Panc1 (cell line): ENCODE results near the gene CHCHD1. TPM values are rescaled to one million over a fixed set of nuclear protein-coding genes. Genes with fewer than 3 reads are reported as not detected.

Experiments
- ATAC-seq: fragments of 200-7000 bp; cut with Tn5 transposase; 2 replicates; pipeline ENCODE4 v1.9.1; 2020; ENCODE audit warnings: mild to moderate bottlenecking, moderate library complexity
- BruUV-seq: library from RNA; stranded (reverse); fragments of 400-500 nt; replicated peaks from 2 replicates; lab custom pipeline; 2021; lab: Mats Ljungman, UMichigan
- CTCF ChIA-PET: fragments of 300-600 bp; sonication (Branson Sonifier 250); formaldehyde crosslinking; loops from one replicate; lab custom pipeline; 2022; ENCODE audit warnings: antibody characterized with exemption; lab: Charles Lee
- POLR2A ChIA-PET: fragments of 300-600 bp; sonication (Branson Sonifier 250); formaldehyde crosslinking; loops from one replicate; lab custom pipeline; 2022; ENCODE audit warnings: antibody characterized with exemption; lab: Charles Lee
- DNase-seq: peaks from one replicate; pipeline ENCODE4 v3.0.0-alpha.2; 2010; ENCODE audit warnings: low read depth, low spot score
- H3K27ac ChIP-seq: 2 replicates; pipeline ENCODE4 v1.5.1; 2011; ENCODE audit warnings: mild to moderate bottlenecking, low read length, inconsistent platforms
- H3K27me3 ChIP-seq: fragments of 200-500 bp; sonication (Bioruptor generic); 2 replicates; pipeline ENCODE4 v1.6.0; 2014; ENCODE audit warnings: low read length, inconsistent platforms; ENCODE audit not compliant: control insufficient read depth, insufficient read depth
- H3K36me3 ChIP-seq: fragments of 200-500 bp; sonication (Bioruptor generic); 2 replicates; pipeline ENCODE4 v1.5.1; 2014; ENCODE audit warnings: inconsistent platforms, mild to moderate bottlenecking, low read length, moderate library complexity; ENCODE audit not compliant: control insufficient read depth, insufficient read depth
- H3K4me1 ChIP-seq: 2 replicates; pipeline ENCODE4 v1.5.1; 2011; ENCODE audit warnings: inconsistent platforms, mild to moderate bottlenecking, low read length, moderate library complexity; ENCODE audit not compliant: control insufficient read depth, insufficient read depth
- H3K4me3 ChIP-seq, 2 experiments: 2 replicates each; pipeline ENCODE4 v1.5.1; 2011 to 2012; ENCODE audit warnings: low read depth in 2 of 2, low read length in 2 of 2, mild to moderate bottlenecking in 2 of 2, inconsistent platforms in 1 of 2, moderate library complexity in 1 of 2
- H3K9me3 ChIP-seq: fragments of 200-500 bp; sonication (Bioruptor generic); 2 replicates; pipeline ENCODE4 v1.5.1; 2014; ENCODE audit warnings: low read depth, mild to moderate bottlenecking, inconsistent platforms, low read length, moderate library complexity; ENCODE audit not compliant: control insufficient read depth, insufficient read depth
- CTCF ChIP-seq: fragments of 450-650 bp; IDR thresholded peaks from 2 replicates; pipeline ENCODE4 v1.5.1; 2017; ENCODE audit warnings: mild to moderate bottlenecking
- POLR2AphosphoS5 ChIP-seq: IDR thresholded peaks from 2 replicates; pipeline ENCODE4 v1.6.1; 2012; ENCODE audit warnings: mild to moderate bottlenecking, low read depth, low read length, moderate library complexity
- REST ChIP-seq, 2 experiments: IDR thresholded peaks; 2 replicates each; pipeline ENCODE4 v1.6.1; 2011 to 2012; ENCODE audit warnings: low read depth in 2 of 2, control low read depth in 1 of 2, low read length in 1 of 2, mild to moderate bottlenecking in 1 of 2, moderate library complexity in 1 of 2; ENCODE audit not compliant: insufficient read depth in 1 of 2
- SIN3A ChIP-seq: IDR thresholded peaks from 2 replicates; pipeline ENCODE4 v1.6.1; 2012; ENCODE audit warnings: low read depth, mild to moderate bottlenecking, low read length, moderate library complexity, borderline replicate concordance; ENCODE audit not compliant: insufficient read depth
- TCF7L2 ChIP-seq: IDR thresholded peaks from 2 replicates; pipeline ENCODE4 v1.6.1; 2011; ENCODE audit warnings: mild to moderate bottlenecking, low read depth, low read length, inconsistent platforms
- in situ Hi-C: cut with HindIII; loops from 2 replicates; pipeline ENCODE4 v1.10.0; 2016; ENCODE audit warnings: low sequenced_read_pairs, low pct_unique_long_range_greater_than_20kb
- intact Hi-C: fragments of 100-400 bp; cut with micrococcal nuclease; formaldehyde crosslinking; loops from one replicate; pipeline ENCODE4 v1.10.0; 2022; ENCODE audit not compliant: unreplicated experiment
- total RNA-seq: library from RNA; stranded (reverse); gene quantifications from one replicate; pipeline ENCODE4 v1.2.1, GENCODE V29; 2021; ENCODE audit not compliant: unreplicated experiment

Gene CHCHD1
- total RNA-seq, 1 experiment from 2014 or later, result 41.2 TPM

- POLR2A ChIA-PET, result no interaction called here
Observed at GRCh38 chr10:73802276-73802991, 20.6 kb downstream of the CHCHD1 start.

GRCh38 chr10:73803680-73804286, 21.9 kb downstream of the CHCHD1 start:
- intact Hi-C loops, result no loop called here
- no TSS peak for BruUV-seq

More at GRCh38 chr10:73802276-73802991, 20.6 kb downstream of the CHCHD1 start:
- DNase-seq, result no peak
- Histone ChIP-seq H3K4me3 (no peak overlapping the region), H3K27me3 (no peaks in the 10 kb centered on the region), H3K27ac (peak overlapping the region; percentile 24; the same call in 1 of the 2 replicates), H3K4me1 (no peaks in the 10 kb centered on the region), H3K9me3 (no peaks in the 10 kb centered on the region), H3K36me3 (peaks cover 11% of the 10 kb centered on the region)
- ATAC-seq, result no peak
- intact Hi-C loops (no loop called here), in situ Hi-C loops (no loop called here)
- BruUV-seq, result TSS peak; percentile 14
- no peak for TF ChIP-seq REST (IDR thresholded peaks at IDR 0.05; ENCODE audit: insufficient read depth in 1 of 2, low read depth in 2 of 2, low read length in 1 of 2)
- peak; percentile 27; the same call in 1 of the 2 replicates for TF ChIP-seq POLR2AphosphoS5
- no peak for TF ChIP-seq TCF7L2
- CTCF ChIA-PET, result no interaction called here

More at GRCh38 chr10:73803680-73804286, 21.9 kb downstream of the CHCHD1 start:
- DNase-seq (no peak), ATAC-seq (no peak)
- TF ChIP-seq POLR2AphosphoS5 (no peak), CTCF (no peak), REST (IDR thresholded peaks at IDR 0.05; ENCODE audit: insufficient read depth in 1 of 2, low read depth in 2 of 2, low read length in 1 of 2) (no peak), SIN3A (no peak), TCF7L2 (no peak)
- Histone ChIP-seq H3K27ac (no peak overlapping the region), H3K36me3 (peaks cover 11% of the 10 kb centered on the region), H3K4me3 (no peak overlapping the region), H3K4me1 (no peaks in the 10 kb centered on the region), H3K27me3 (no peaks in the 10 kb centered on the region), H3K9me3 (no peaks in the 10 kb centered on the region)
- in situ Hi-C loops, result no loop called here
- CTCF ChIA-PET, result interaction anchor here (0.6 kb wide), 1 partner anchor 30 kb away, joined by 5 read pairs; no protein-coding TSS in a partner anchor
- POLR2A ChIA-PET, result interaction anchor here (0.6 kb wide), 1 partner anchor 18 kb away, joined by 3 read pairs; no protein-coding TSS in a partner anchor
